B cell (primary cell): ENCODE measurements around the gene RAC3. TPM values are rescaled to one million over a fixed set of nuclear protein-coding genes. Genes with fewer than 3 reads are reported as not detected.
A peak's percentile ranks its signal among the peaks of the same experiment; 100 is the strongest.

Source experiments
- ATAC-seq: fragments of 200-7000 bp; cut with Tn5 transposase; one replicate; pipeline ENCODE4 v1.10.0; 2021; ENCODE audit warnings: low read depth, mild to moderate bottlenecking, moderate number of reproducible peaks, moderate library complexity
- CTCF ChIA-PET: fragments of 350-600 bp; sonication (Branson Sonifier 250); formaldehyde crosslinking; loops from one replicate; lab custom pipeline; 2021; ENCODE audit warnings: antibody characterized with exemption, inconsistent platforms; lab: Charles Lee
- POLR2A ChIA-PET: fragments of 350-600 bp; sonication (Branson Sonifier 250); formaldehyde crosslinking; loops from one replicate; lab custom pipeline; 2021; ENCODE audit warnings: antibody characterized with exemption; lab: Charles Lee
- DNase-seq: peaks from one replicate; pipeline ENCODE4 v3.0.0; 2013
- H2AFZ ChIP-seq: 2 replicates; pipeline ENCODE4 v1.6.1; 2012; ENCODE audit warnings: mild to moderate bottlenecking, low read depth, low read length; ENCODE audit not compliant: insufficient read depth, poor library complexity, severe bottlenecking
- H3K27ac ChIP-seq, 2 donors: 1 replicate in 1 of 2; 2 replicates in 1 of 2; pipeline ENCODE4 v1.5.1; 2012 to 2013; ENCODE audit warnings: low read length in 2 of 2, mild to moderate bottlenecking in 2 of 2, moderate library complexity in 1 of 2
- H3K27me3 ChIP-seq, 4 experiments: fragments of 200-600 bp in 1 of 4; sonication (generic) in 1 of 4; replicated peaks in 1 of 4; 1 replicate in 2 of 4; 2 replicates in 2 of 4; pipeline versions ENCODE4 v1.6.1 to v1.7.0; 2013 to 2016; ENCODE audit warnings: low read length in 3 of 4, mild to moderate bottlenecking in 2 of 4, mixed read lengths in 1 of 4, moderate library complexity in 1 of 4; ENCODE audit not compliant: insufficient read depth in 4 of 4, control insufficient read depth in 3 of 4; ENCODE audit errors: control extremely low read depth in 1 of 4
- H3K36me3 ChIP-seq, 2 experiments: replicated peaks in 1 of 2; 1 replicate in 1 of 2; 2 replicates in 1 of 2; pipeline versions ENCODE4 v1.6.1 to v1.7.1; 2013; ENCODE audit warnings: low read length in 1 of 2; ENCODE audit not compliant: insufficient read depth in 2 of 2, control insufficient read depth in 1 of 2; ENCODE audit errors: control extremely low read depth in 1 of 2, extremely low read depth in 1 of 2
- H3K4me1 ChIP-seq, 2 donors: fragments of 200-600 bp in 1 of 2; sonication (generic) in 1 of 2; 1 replicate in 1 of 2; 2 replicates in 1 of 2; pipeline versions ENCODE4 v1.5.1 to v1.6.1; 2013 to 2017; ENCODE audit warnings: low read length in 2 of 2; ENCODE audit not compliant: control insufficient read depth in 2 of 2, insufficient read depth in 2 of 2
- H3K4me2 ChIP-seq: replicated peaks from 2 replicates; pipeline ENCODE3; 2012; ENCODE audit warnings: mild to moderate bottlenecking, low read depth, low read length; ENCODE audit not compliant: poor library complexity, severe bottlenecking
- H3K4me3 ChIP-seq, 5 experiments: fragments of 200-600 bp in 1 of 5; sonication (generic) in 1 of 5; 1 replicate in 3 of 5; 2 replicates in 2 of 5; pipeline versions ENCODE4 v1.5.1 to v1.7.0; 2011 to 2016; ENCODE audit warnings: low read length in 4 of 5, mild to moderate bottlenecking in 4 of 5, low read depth in 2 of 5, control low read depth in 1 of 5, moderate library complexity in 1 of 5; ENCODE audit not compliant: insufficient read depth in 1 of 5; ENCODE audit errors: control extremely low read depth in 1 of 5, extremely low read depth in 1 of 5
- H3K79me2 ChIP-seq: fragments of 200-600 bp; sonication (generic); one replicate; pipeline ENCODE4 v1.6.0; 2016; ENCODE audit warnings: low read length; ENCODE audit not compliant: control insufficient read depth, insufficient read depth
- H3K9ac ChIP-seq: fragments of 200-600 bp; sonication (generic); 2 replicates; pipeline ENCODE4 v1.6.1; 2017; ENCODE audit warnings: mild to moderate bottlenecking, low read length, moderate library complexity
- H3K9me3 ChIP-seq, 3 donors: one replicate each; pipeline versions ENCODE4 v1.6.1 to v1.7.1; 2013; ENCODE audit warnings: low read length in 2 of 3; ENCODE audit not compliant: control insufficient read depth in 2 of 3, insufficient read depth in 1 of 3; ENCODE audit errors: control extremely low read depth in 1 of 3
- H4K20me1 ChIP-seq: 2 replicates; pipeline ENCODE4 v1.6.0; 2012; ENCODE audit warnings: mild to moderate bottlenecking, low read length; ENCODE audit not compliant: insufficient read depth, control insufficient read depth, poor library complexity, severe bottlenecking
- H3K27ac Mint-ChIP-seq: one replicate; pipeline ENCODE4 v1.8.0; 2021; ENCODE audit warnings: mixed read lengths
- H3K27me3 Mint-ChIP-seq: one replicate; pipeline ENCODE4 v1.8.0; 2021; ENCODE audit warnings: mixed read lengths
- H3K4me1 Mint-ChIP-seq: one replicate; pipeline ENCODE4 v1.8.0; 2021; ENCODE audit warnings: mixed read lengths
- H3K4me3 Mint-ChIP-seq: one replicate; pipeline ENCODE4 v1.8.0; 2021; ENCODE audit warnings: mixed read lengths
- H3K9me3 Mint-ChIP-seq: one replicate; pipeline ENCODE4 v1.8.0; 2022; ENCODE audit warnings: mixed read lengths; ENCODE audit not compliant: insufficient read depth
- CTCF ChIP-seq: fragments of 200-600 bp; IDR thresholded peaks from one replicate; pipeline ENCODE4 v1.8.0; 2022; ENCODE audit warnings: antibody characterized with exemption, mild to moderate bottlenecking
- EZH2 ChIP-seq: IDR thresholded peaks from 2 replicates; pipeline ENCODE4 v1.6.1; 2012; ENCODE audit warnings: borderline replicate concordance, low read depth, mild to moderate bottlenecking, moderate library complexity, low read length; ENCODE audit not compliant: insufficient read depth, poor library complexity, severe bottlenecking
- WGBS: methylation state at CpG from one replicate; pipeline ENCODE4 v1.1.5; 2013; ENCODE audit warnings: missing lambda C conversion rate; ENCODE audit not compliant: insufficient coverage; 5-methylcytosine and 5-hydroxymethylcytosine counted together
- intact Hi-C: fragments of 100-400 bp; cut with micrococcal nuclease; formaldehyde crosslinking; loops from one replicate; pipeline ENCODE4 v1.10.0; 2022
- polyA plus RNA-seq: library from polyadenylated mRNA; depleted of rRNA; stranded (reverse); fragments of >200 nt; gene quantifications from 2 replicates; pipeline ENCODE4 v1.2.3, GENCODE V29; 2012
- total RNA-seq, 2 donors: library from RNA; stranded (reverse); fragments of 120-200 nt in 1 of 2; gene quantifications; 1 replicate in 1 of 2; 2 replicates in 1 of 2; pipeline versions ENCODE4 v1.2.3 to v1.2.4, GENCODE V29; 2013 to 2022

RAC3 gene
- total and polyA plus RNA-seq, 2 donors (not counting 1 experiment from before 2014, with no cell fraction given) = 0.62 to 2.0 TPM

DNA sequence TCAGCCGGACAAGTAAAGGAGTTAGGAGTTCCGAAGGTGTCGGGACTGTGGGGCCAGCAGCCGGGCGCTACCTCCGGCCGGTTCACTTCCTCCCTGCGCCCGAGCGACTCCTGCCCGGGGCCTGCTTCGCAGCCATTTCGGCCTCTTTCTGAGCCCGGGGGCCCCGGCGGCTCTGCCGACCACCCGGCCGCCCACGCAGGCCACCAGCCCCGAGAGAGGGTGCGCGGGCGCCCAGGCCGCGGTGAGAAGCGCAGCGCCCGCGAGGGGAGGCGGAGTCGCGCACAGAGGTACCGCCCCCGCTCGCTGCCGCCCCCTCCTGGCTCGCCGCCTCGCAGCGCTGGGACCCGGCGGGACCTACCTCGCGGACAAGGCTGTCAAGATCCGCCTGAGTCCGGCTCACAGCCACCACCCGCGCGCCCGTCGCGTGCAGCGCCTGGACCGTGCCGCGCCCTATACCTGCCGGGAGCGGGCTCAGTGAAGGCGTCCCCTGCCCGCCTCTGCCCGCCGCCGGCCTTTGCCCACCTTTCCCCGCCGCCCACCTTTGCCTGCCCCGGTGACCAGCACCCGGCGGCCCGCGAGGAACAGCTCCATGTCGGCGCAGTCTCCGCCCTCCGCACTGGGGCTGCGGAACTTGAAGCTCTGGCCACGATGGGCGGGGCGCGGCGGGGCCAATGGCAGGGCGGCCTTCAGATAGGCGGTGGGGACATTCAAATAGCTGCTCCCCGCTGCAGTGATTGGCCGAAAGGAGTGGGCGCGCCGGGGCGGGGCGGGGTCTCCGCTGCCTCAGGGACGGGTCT is 5.8 kb downstream of the RAC3 start, which contains the start of gene DCXR:
TSS of gene DCXR (minus strand) at position 606 of the 797 bp plus-strand sequence. CDS start at position 591, 15 bp downstream.
- CTCF ChIA-PET = interaction anchor here (0.6 to 2.3 kb wide), 13 partner anchors 9 to 169 kb away, joined by 3 to 19 read pairs (median 4); partner anchors contain the start of genes ASPSCR1, CENPX and LRRC45

More for the DNA sequence above, 5.8 kb downstream of the RAC3 start, which contains the start of gene DCXR:
- WGBS = under 1% methylated on average over 92 of the region's 92 CpGs
- DNase-seq (peak; percentile 98), ATAC-seq (peak; percentile 91)
- Mint-ChIP-seq H3K27me3 (no peaks in the 10 kb centered on the region), H3K9me3 (no peaks in the 10 kb centered on the region), H3K27ac (peak within 1 kb of the TSS; percentile 99), H3K4me3 (peak within 1 kb of the TSS; percentile 90), H3K4me1 (peaks cover 24% of the 10 kb centered on the region)
- H3K4me2 ChIP-seq = peak within 1 kb of the TSS; percentile 100
- H3K27me3 ChIP-seq = peaks cover 0 to 4% (median 1%) of the 10 kb centered on the region in 4 experiments
- H4K20me1 ChIP-seq = peaks cover 25% of the 10 kb centered on the region
- H3K9me3 ChIP-seq = peaks cover 0 to 2% (median 0%) of the 10 kb centered on the region in 3 donors
- peak within 1 kb of the TSS; percentile 34 to 76 (median 72) for H3K4me3 ChIP-seq
- H2AFZ ChIP-seq = peak within 1 kb of the TSS; percentile 73
- H3K9ac ChIP-seq = peak within 1 kb of the TSS; percentile 72
- peak; percentile 87 for TF ChIP-seq CTCF
- TF ChIP-seq EZH2 = no peak
- H3K27ac ChIP-seq = peak within 1 kb of the TSS; percentile 59 to 84
- H3K79me2 ChIP-seq = peaks cover 14% of the 10 kb centered on the region
- no peaks in the 10 kb centered on the region for H3K36me3 ChIP-seq
- intact Hi-C loops = loop anchor here (1.0 to 10.0 kb wide), 6 partner anchors 14 to 518 kb away; partner anchors contain the start of genes ASPSCR1, FASN, GPS1 and LRRC45
- POLR2A ChIA-PET = interaction anchor here (0.7 to 1.5 kb wide), 10 partner anchors 9 to 261 kb away, joined by 3 to 13 read pairs (median 4); partner anchors contain the start of genes ASPSCR1, CENPX, DUS1L and FASN
- peaks cover 18 to 20% of the 10 kb centered on the region in 2 donors for H3K4me1 ChIP-seq
